GM13976 (cell line): ENCODE results near the gene PLEKHA8.

Experiments used
- DNase-seq: peaks from one replicate; pipeline ENCODE4 v3.0.0; 2012; ENCODE audit warnings: low spot score
- in situ Hi-C: fragments of 300-500 bp; cut with MboI; formaldehyde crosslinking; loops from one replicate; pipeline ENCODE4 v1.12.0; 2022; ENCODE audit warnings: low sequenced_read_pairs, mixed read lengths, inconsistent platforms; ENCODE audit not compliant: unreplicated experiment
- TF ChIP-seq, protein P1 (sequence below): IDR thresholded peaks from 2 replicates; pipeline ENCODE4 v1.5.1; 2012; ENCODE audit warnings: borderline replicate concordance, mild to moderate bottlenecking; ENCODE audit not compliant: insufficient read depth; ENCODE audit errors: extremely low read depth, missing control alignments, control extremely low read depth

Gene PLEKHA8

DNA sequence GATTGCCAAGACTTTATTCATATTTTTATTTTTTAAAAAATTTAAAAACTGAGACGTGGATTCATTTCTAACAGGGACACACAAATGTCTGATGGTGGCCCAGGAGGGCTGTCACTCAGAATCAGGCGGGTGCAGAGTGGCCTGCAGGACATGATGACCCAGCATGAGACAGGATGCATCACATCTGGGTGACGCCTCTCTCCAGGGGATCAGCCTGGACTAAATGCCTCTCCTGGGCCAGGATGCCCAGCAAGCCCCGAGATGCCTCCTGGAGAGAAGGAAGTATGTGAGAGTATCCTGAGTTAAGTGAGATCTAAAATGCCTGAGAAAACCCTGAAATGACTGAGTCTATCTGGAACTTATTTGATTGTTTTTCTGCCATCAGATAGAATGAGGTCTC lies 89.7 kb downstream of the PLEKHA8 start:
- in situ Hi-C loops, result no loop called here
- DNase-seq, result no peak
- TF ChIP-seq, protein P1, sequence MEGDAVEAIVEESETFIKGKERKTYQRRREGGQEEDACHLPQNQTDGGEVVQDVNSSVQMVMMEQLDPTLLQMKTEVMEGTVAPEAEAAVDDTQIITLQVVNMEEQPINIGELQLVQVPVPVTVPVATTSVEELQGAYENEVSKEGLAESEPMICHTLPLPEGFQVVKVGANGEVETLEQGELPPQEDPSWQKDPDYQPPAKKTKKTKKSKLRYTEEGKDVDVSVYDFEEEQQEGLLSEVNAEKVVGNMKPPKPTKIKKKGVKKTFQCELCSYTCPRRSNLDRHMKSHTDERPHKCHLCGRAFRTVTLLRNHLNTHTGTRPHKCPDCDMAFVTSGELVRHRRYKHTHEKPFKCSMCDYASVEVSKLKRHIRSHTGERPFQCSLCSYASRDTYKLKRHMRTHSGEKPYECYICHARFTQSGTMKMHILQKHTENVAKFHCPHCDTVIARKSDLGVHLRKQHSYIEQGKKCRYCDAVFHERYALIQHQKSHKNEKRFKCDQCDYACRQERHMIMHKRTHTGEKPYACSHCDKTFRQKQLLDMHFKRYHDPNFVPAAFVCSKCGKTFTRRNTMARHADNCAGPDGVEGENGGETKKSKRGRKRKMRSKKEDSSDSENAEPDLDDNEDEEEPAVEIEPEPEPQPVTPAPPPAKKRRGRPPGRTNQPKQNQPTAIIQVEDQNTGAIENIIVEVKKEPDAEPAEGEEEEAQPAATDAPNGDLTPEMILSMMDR, result no peak

DNA sequence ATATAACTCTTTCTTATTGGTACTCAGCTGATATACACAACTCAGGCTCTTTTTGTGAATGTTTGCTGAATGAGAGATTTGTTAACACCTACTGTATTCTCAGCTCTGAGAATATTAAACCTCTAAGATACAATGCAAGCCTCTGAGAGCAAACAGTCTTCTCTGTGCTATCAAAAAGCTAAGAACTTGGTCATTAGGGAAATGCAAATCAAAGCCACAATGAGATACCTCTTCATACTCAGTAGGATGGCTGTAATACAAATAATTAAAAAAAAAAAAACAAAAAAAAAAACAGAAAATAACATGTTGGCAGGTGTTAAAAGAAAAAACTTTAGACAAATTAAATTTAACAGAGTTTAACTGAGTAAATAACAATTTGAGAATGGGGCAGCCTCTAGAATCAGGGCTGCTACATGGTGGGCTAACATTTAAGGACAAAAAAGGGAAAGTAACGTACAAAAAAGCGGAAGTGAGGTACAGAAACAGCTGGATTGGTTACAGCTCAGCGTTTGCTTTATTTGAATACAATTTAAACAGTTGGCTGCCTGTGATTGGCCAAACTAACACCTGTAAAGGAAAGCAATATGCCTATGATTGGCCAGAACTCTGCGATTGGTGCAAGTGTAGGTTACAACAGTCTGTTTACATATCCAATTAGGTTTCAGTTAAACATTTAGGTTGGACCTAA lies 91.8 kb downstream of the PLEKHA8 start:
- no peak for DNase-seq
- TF ChIP-seq, protein P1, result no peak
- in situ Hi-C loops, result no loop called here

DNA sequence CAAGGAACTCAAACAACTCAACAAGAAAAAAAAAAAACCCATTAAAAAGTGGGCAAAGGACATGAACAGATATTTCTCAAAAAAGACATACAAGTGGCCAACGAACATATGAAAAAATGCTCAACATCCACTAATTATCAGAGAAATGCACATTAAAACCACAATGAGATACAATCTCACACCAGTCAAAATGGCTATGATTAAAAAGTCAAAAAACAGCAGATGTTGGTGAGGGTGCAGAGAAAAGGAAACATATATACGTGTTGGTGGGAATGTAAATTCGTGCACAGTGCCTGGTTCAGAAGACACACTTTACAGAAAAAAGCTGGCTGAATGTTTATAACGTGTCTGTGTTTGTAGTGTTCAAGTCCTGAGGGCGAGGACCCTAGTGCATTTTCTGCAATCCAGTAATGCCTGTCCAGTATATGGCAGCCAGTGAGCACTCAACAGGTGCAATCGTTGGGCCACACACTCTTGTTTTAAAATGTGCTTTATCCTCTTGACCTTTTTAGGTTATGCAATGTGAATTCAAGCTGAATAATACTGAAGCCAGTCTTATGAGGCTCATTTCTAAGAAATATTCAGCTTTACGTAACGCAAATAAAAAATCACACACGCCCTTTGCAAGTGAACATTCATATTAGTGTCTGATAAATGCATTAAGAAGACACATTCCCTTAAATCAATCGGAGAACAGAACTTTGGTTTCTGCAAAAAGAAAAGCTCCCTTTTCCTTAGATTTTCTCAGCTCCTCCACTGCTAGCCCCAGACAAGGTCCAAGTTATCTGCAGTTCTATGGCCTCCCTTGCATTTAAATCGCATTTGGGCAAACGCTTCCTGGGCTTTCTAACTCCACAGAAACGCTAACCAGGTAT lies 105.8 kb downstream of the PLEKHA8 start:
- in situ Hi-C loops, result no loop called here
- no peak for DNase-seq
- TF ChIP-seq, protein P1, result no peak

DNA sequence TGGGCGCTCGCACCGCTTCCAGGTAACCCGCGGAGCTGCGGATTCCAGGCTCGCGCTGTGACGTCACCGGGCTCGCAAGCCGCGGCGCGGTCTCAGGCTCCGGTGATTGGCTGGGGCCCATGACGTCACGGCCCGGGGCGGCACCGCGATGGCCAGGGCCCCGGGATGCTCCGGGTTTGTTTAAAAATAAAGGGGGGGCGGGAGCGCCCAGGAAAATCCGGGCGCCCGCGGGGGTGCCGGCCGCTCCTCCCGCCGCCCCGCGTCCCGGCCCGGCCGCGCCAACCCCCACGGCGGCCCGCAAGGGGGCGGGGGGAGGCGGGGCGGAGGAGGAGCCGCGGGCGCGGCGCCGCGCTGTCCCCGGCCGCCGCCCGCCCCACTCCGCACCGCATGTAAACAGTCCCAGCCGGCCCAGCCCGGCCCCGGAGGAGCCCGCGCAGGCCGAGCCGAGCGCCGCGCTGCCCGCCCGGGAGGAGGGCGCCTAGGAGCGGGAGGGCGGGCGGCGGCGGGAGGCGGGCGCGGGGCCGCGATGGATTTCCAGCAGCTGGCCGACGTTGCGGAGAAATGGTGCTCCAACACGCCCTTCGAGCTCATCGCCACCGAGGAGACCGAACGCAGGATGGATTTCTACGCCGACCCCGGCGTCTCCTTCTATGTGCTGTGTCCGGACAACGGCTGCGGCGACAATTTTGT lies 106.5 kb downstream of the PLEKHA8 start, which contains the start of gene MTURN:
TSS of gene MTURN (plus strand) at position 376 of the 690 bp plus-strand sequence. CDS start at position 527, 151 bp downstream.
- DNase-seq, result peak; percentile 96
- in situ Hi-C loops, result no loop called here
- TF ChIP-seq, protein P1, result no peak

DNA sequence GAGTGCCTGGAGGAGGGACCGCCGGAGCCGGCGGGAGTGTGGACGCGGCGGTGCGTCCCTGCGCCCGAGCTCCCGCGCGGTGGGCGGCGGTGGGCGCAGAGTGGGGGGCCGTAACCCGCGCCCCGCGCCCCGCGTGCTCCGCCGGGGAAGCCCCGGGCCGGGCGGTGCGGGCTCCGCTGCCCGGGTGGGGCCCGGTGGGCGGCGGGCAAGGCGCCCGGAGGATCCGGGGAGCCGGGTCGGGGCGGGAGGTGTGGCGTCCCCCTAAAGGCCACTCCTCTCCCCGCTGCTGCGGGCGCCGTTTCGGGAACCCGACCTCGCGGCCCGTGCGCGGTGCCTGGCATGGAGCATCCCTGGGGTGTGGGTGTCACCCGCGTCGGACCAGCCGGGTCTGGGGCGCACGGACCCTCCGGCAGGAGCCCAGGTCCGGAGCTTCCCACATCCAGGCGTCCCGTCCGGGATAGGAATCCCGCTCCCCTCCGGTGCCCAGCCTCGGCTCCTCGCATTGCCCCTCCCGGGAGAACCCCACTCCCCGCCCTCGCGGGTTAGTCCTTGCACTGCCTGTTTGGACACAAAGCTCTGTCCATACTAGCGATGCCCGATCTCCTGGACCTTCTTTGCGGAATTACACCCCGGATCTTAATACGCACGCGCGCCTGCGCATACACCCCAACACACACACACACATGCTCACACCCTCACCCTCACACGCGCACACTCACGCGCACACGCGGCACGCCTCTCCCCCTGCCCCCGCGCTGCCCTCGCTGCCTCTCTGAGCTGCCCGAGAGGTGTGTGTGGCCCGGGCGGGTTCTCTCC lies 107.3 kb downstream of the PLEKHA8 start:
- DNase-seq, result peak; percentile 71
- in situ Hi-C loops, result no loop called here
- TF ChIP-seq, protein P1, result no peak
